ENCODE data around the gene DHX32.

DHX32 gene

GRCh38 chr10:125846894-125847293 lies 34.2 kb downstream of the DHX32 start:
- no peak for DNase-seq

- DNase-seq, result no peak
Observed at GRCh38 chr10:125845617-125846016, 35.5 kb downstream of the DHX32 start.

- no peak for DNase-seq
Observed at GRCh38 chr10:125844751-125845221, 36.3 kb downstream of the DHX32 start.

GRCh38 chr10:125843603-125844329 lies 37.3 kb downstream of the DHX32 start:
- no peak for DNase-seq

- DNase-seq, result peak; percentile 22
Observed at GRCh38 chr10:125840955-125841354, 40.1 kb downstream of the DHX32 start.

- no peak for DNase-seq
Observed at GRCh38 chr10:125840406-125840805, 40.7 kb downstream of the DHX32 start.

- DNase-seq, result no peak
Observed at GRCh38 chr10:125838802-125839575, 42.1 kb downstream of the DHX32 start.

- no peak for DNase-seq
Observed at GRCh38 chr10:125836746-125837145, 44.3 kb downstream of the DHX32 start.

- no peak for DNase-seq
Observed at GRCh38 chr10:125828311-125828710, 52.8 kb downstream of the DHX32 start.

GRCh38 chr10:125827133-125827532 lies 54.0 kb downstream of the DHX32 start:
- DNase-seq, result no peak

- peak; percentile 79 for DNase-seq
Observed at GRCh38 chr10:125824736-125825135, 56.4 kb downstream of the DHX32 start.

- DNase-seq, result no peak
Observed at GRCh38 chr10:125823663-125824251, 57.3 kb downstream of the DHX32 start.

- peak; percentile 84 for DNase-seq
Observed at GRCh38 chr10:125822878-125823662, 58.0 kb downstream of the DHX32 start, which contains the start of the genes BCCIP and UROS. Gene BCCIP, plus strand, starts transcription at chr10:125823546. Its CDS starts 12 bp downstream, at chr10:125823558. Gene UROS, minus strand, starts transcription at chr10:125823258. Its CDS starts 6,759 bp downstream, at chr10:125816499.

- no peak for DNase-seq
Observed at GRCh38 chr10:125820701-125821100, 60.4 kb downstream of the DHX32 start.

- no peak for DNase-seq
Observed at GRCh38 chr10:125817337-125817946, 63.6 kb downstream of the DHX32 start.

GRCh38 chr10:125816548-125816947 lies 64.5 kb downstream of the DHX32 start:
- no peak for DNase-seq

- DNase-seq, result no peak
Observed at GRCh38 chr10:125815764-125816163, 65.3 kb downstream of the DHX32 start.

GRCh38 chr10:125812128-125812750 lies 68.9 kb downstream of the DHX32 start:
- no peak for DNase-seq

GRCh38 chr10:125811251-125811650 lies 69.8 kb downstream of the DHX32 start:
- no peak for DNase-seq

GRCh38 chr10:125808047-125808446 lies 73.0 kb downstream of the DHX32 start:
- DNase-seq, result no peak

- no peak for DNase-seq
Observed at GRCh38 chr10:125802739-125803138, 78.4 kb downstream of the DHX32 start.

- no peak for DNase-seq
Observed at GRCh38 chr10:125802131-125802530, 79.0 kb downstream of the DHX32 start.
